Liver (tissue), 9 donors: Measurements from ENCODE around the gene ETS2. TPM values are rescaled to one million over a fixed set of nuclear protein-coding genes. Genes with fewer than 3 reads are reported as not detected.
A peak's percentile ranks its signal among the peaks of the same experiment; 100 is the strongest.

Source experiments
- DNase-seq: peaks from one replicate; pipeline ENCODE4 v3.0.0-alpha.2; 2017; ENCODE audit warnings: low spot score
- H3K27ac ChIP-seq, 2 donors: one replicate each; pipeline ENCODE4 v1.7.0; 2013; ENCODE audit warnings: inconsistent platforms in 2 of 2, low read length in 2 of 2, control low read depth in 1 of 2, low read depth in 1 of 2, mild to moderate bottlenecking in 1 of 2
- H3K27me3 ChIP-seq, 4 donors: one replicate each; pipeline versions ENCODE4 v1.6.1 to v1.7.0; 2013; ENCODE audit warnings: low read length in 3 of 4, inconsistent platforms in 1 of 4, mild to moderate bottlenecking in 1 of 4, moderate library complexity in 1 of 4; ENCODE audit not compliant: control insufficient read depth in 4 of 4, insufficient read depth in 4 of 4
- H3K36me3 ChIP-seq, 4 donors: one replicate each; pipeline versions ENCODE4 v1.6.1 to v1.7.0; 2013; ENCODE audit warnings: low read length in 3 of 4, mild to moderate bottlenecking in 3 of 4, low read depth in 1 of 4, moderate library complexity in 1 of 4; ENCODE audit not compliant: control insufficient read depth in 4 of 4, insufficient read depth in 3 of 4
- H3K4me1 ChIP-seq, 4 donors: one replicate each; pipeline versions ENCODE4 v1.6.1 to v1.7.0; 2013; ENCODE audit warnings: low read length in 3 of 4, mild to moderate bottlenecking in 3 of 4, moderate library complexity in 1 of 4; ENCODE audit not compliant: control insufficient read depth in 4 of 4, insufficient read depth in 4 of 4
- H3K4me3 ChIP-seq, 3 donors: one replicate each; pipeline versions ENCODE4 v1.6.1 to v1.7.0; 2013; ENCODE audit warnings: low read length in 3 of 3, control low read depth in 1 of 3, low read depth in 1 of 3, mild to moderate bottlenecking in 1 of 3
- H3K9ac ChIP-seq, 2 donors: one replicate each; pipeline ENCODE4 v1.7.0; 2013; ENCODE audit warnings: low read length in 2 of 2, mild to moderate bottlenecking in 2 of 2, moderate library complexity in 2 of 2, control low read depth in 1 of 2, low read depth in 1 of 2
- H3K9me3 ChIP-seq, 4 donors: one replicate each; pipeline versions ENCODE4 v1.6.1 to v1.7.0; 2013; ENCODE audit warnings: low read length in 3 of 4; ENCODE audit not compliant: control insufficient read depth in 4 of 4
- CTCF ChIP-seq: fragments of 150-350 bp; IDR thresholded peaks from 2 replicates; pipeline ENCODE4 v1.5.1; 2017; ENCODE audit warnings: improper control_type of control experiment, low read depth, low read length; ENCODE audit not compliant: missing input control
- EGR1 ChIP-seq, 2 donors: IDR thresholded peaks; 2 replicates each; pipeline ENCODE4 v1.6.1; 2016 to 2018; ENCODE audit warnings: antibody characterized with exemption in 2 of 2, low read depth in 2 of 2
- FOXA1 ChIP-seq: IDR thresholded peaks from 2 replicates; pipeline ENCODE4 v1.6.1; 2016; ENCODE audit warnings: antibody characterized with exemption
- FOXA2 ChIP-seq: IDR thresholded peaks from 2 replicates; pipeline ENCODE4 v1.6.1; 2016; ENCODE audit warnings: antibody characterized with exemption
- GABPA ChIP-seq, 2 donors: IDR thresholded peaks in 1 of 2; conservative IDR thresholded peaks in 1 of 2; 2 replicates each; pipeline ENCODE4 v1.6.1; 2016; ENCODE audit warnings: antibody characterized with exemption in 2 of 2, mild to moderate bottlenecking in 1 of 2, moderate library complexity in 1 of 2
- HNF4A ChIP-seq, 2 donors: conservative IDR thresholded peaks; 2 replicates each; pipeline ENCODE4 v1.6.1; 2016; ENCODE audit warnings: antibody characterized with exemption in 2 of 2, mild to moderate bottlenecking in 2 of 2
- HNF4G ChIP-seq: IDR thresholded peaks from 2 replicates; pipeline ENCODE4 v1.6.1; 2016; ENCODE audit warnings: antibody characterized with exemption
- JUND ChIP-seq, 2 donors: IDR thresholded peaks; 2 replicates each; pipeline ENCODE4 v1.6.1; 2016; ENCODE audit warnings: antibody characterized with exemption in 2 of 2
- NR2F2 ChIP-seq: IDR thresholded peaks from 2 replicates; pipeline ENCODE4 v1.6.1; 2016; ENCODE audit warnings: antibody characterized with exemption
- RAD21 ChIP-seq, 2 donors: IDR thresholded peaks; 2 replicates each; pipeline ENCODE4 v1.6.1; 2016; ENCODE audit warnings: antibody characterized with exemption in 2 of 2, mild to moderate bottlenecking in 2 of 2
- REST ChIP-seq: IDR thresholded peaks from 2 replicates; pipeline ENCODE4 v1.6.1; 2016; ENCODE audit warnings: antibody characterized with exemption, mild to moderate bottlenecking
- RXRA ChIP-seq, 2 donors: IDR thresholded peaks; 2 replicates each; pipeline ENCODE4 v1.6.1; 2017 to 2018; ENCODE audit warnings: antibody characterized with exemption in 2 of 2, mild to moderate bottlenecking in 1 of 2
- SP1 ChIP-seq: IDR thresholded peaks from 2 replicates; pipeline ENCODE4 v1.6.1; 2018; ENCODE audit warnings: antibody characterized with exemption, mild to moderate bottlenecking
- TAF1 ChIP-seq: conservative IDR thresholded peaks from 2 replicates; pipeline ENCODE4 v1.6.1; 2016; ENCODE audit warnings: antibody characterized with exemption, mild to moderate bottlenecking
- YY1 ChIP-seq: IDR thresholded peaks from 2 replicates; pipeline ENCODE4 v1.6.1; 2016; ENCODE audit warnings: antibody characterized with exemption, mild to moderate bottlenecking
- WGBS: extraction: QIAGEN DNeasy Blood & Tissue Kit; methylation state at CpG from one replicate; pipeline ENCODE4 v1.1.7; 2013; 5-methylcytosine and 5-hydroxymethylcytosine counted together
- polyA plus RNA-seq, 2 donors: library from polyadenylated mRNA; stranded (reverse) in 1 of 2; unstranded in 1 of 2; fragments of 200-250 nt in 1 of 2; fragments of >200 nt in 1 of 2; fragmentation: Nextera tagmentation in 1 of 2; extraction: Ambion mirVana in 1 of 2; gene quantifications; one replicate each; pipeline versions ENCODE4 v1.2.1 to v1.2.3, GENCODE V29; 2013 to 2015
- total RNA-seq, 2 donors: library from RNA; depleted of rRNA; stranded (reverse); fragments of >200 nt; gene quantifications; one replicate each; pipeline ENCODE4 v1.2.3, GENCODE V29; 2014
- TF ChIP-seq, protein P1 (sequence below): IDR thresholded peaks from 2 replicates; pipeline ENCODE4 v1.6.1; 2016; ENCODE audit warnings: antibody characterized with exemption
- TF ChIP-seq, protein P2 (sequence below): IDR thresholded peaks from 2 replicates; pipeline ENCODE4 v1.6.1; 2016; ENCODE audit warnings: antibody characterized with exemption
- TF ChIP-seq, protein P3 (sequence below): IDR thresholded peaks from 2 replicates; pipeline ENCODE4 v1.6.1; 2016; ENCODE audit warnings: antibody characterized with exemption
- donor health status: healthy.
- donor health status: healthy.
- donor health status: healthy.
- donor health status: healthy.
- donor health status: healthy.

ETS2 gene
- total and polyA plus RNA-seq, 4 donors = 20.2 to 90.7 (median 41.8) TPM

DNA sequence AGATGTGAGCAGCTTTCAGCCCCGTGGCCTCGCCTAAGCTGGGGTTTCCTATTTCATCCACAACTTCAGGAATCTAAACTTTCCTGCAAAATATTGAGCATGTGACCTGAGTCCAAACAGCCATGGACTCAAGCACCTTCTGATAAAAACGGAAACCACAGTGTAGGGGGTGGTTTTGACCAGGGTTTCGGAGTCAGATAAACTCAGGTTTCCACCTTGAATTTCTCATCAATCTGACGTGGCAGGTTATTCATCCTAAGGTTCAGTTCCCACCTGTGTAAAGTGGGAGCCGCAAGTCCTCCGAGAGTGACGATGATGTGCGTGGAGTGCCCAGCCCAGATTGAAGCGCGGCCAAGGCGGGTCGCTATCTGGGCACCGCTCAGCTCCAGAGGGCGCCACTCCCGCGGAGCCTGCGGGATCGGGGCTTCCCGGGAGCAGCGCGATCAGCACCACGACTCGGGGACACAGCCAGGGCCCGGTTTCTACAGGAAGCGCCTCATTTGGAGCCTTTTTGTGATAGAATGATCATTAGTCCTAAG lies 871 bp upstream of the ETS2 start:
- Histone ChIP-seq H3K4me1 (peaks cover 0 to 14% (median 6%) of the 10 kb centered on the region in 4 donors), H3K4me3 (peak overlapping the region; percentile 48 to 92 (median 73)), H3K27me3 (no peaks in the 10 kb centered on the region), H3K9me3 (no peaks in the 10 kb centered on the region), H3K9ac (peak overlapping the region; percentile 81 to 99), H3K27ac (peak overlapping the region; percentile 95 to 99), H3K36me3 (peaks cover 0 to 8% (median 1%) of the 10 kb centered on the region in 4 donors)
- WGBS = 4% methylated on average over 26 of the region's 26 CpGs
- no peak for TF ChIP-seq FOXA2
- no peak for TF ChIP-seq NR2F2
- TF ChIP-seq, protein P1, sequence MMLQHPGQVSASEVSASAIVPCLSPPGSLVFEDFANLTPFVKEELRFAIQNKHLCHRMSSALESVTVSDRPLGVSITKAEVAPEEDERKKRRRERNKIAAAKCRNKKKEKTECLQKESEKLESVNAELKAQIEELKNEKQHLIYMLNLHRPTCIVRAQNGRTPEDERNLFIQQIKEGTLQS = no peak
- TF ChIP-seq SP1 = peak; percentile 43
- TF ChIP-seq CTCF = peak; percentile 45
- TF ChIP-seq, protein P2, sequence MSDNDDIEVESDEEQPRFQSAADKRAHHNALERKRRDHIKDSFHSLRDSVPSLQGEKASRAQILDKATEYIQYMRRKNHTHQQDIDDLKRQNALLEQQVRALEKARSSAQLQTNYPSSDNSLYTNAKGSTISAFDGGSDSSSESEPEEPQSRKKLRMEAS = no peak
- TF ChIP-seq RAD21 (IDR thresholded peaks at IDR 0.05) = peak; percentile 71
- peak; percentile 37 for TF ChIP-seq TAF1
- TF ChIP-seq EGR1 (IDR thresholded peaks at IDR 0.05; ENCODE audit: low read depth in 2 of 2) = no peak
- no peak for TF ChIP-seq FOXA1
- TF ChIP-seq HNF4A (conservative IDR thresholded peaks at IDR 0.05) = peak; percentile 69 to 70
- TF ChIP-seq HNF4G = no peak
- TF ChIP-seq GABPA (IDR thresholded peaks at IDR 0.05 in 1 of 2, conservative IDR thresholded peaks at IDR 0.05 in 1 of 2) = no peak
- TF ChIP-seq REST = peak; percentile 96
- TF ChIP-seq, protein P3, sequence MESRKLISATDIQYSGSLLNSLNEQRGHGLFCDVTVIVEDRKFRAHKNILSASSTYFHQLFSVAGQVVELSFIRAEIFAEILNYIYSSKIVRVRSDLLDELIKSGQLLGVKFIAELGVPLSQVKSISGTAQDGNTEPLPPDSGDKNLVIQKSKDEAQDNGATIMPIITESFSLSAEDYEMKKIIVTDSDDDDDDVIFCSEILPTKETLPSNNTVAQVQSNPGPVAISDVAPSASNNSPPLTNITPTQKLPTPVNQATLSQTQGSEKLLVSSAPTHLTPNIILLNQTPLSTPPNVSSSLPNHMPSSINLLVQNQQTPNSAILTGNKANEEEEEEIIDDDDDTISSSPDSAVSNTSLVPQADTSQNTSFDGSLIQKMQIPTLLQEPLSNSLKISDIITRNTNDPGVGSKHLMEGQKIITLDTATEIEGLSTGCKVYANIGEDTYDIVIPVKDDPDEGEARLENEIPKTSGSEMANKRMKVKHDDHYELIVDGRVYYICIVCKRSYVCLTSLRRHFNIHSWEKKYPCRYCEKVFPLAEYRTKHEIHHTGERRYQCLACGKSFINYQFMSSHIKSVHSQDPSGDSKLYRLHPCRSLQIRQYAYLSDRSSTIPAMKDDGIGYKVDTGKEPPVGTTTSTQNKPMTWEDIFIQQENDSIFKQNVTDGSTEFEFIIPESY = peak; percentile 17
- no peak for TF ChIP-seq YY1
- TF ChIP-seq JUND (IDR thresholded peaks at IDR 0.05) = peak; percentile 7 to 27
- TF ChIP-seq RXRA (IDR thresholded peaks at IDR 0.05) = peak; percentile 14 to 23
- peak; percentile 63 for DNase-seq
